ENCODE measurements around the gene CRAT.

The CRAT gene

GRCh38 chr9:129058965-129059795 is 51.4 kb downstream of the CRAT start:
- no peak for DNase-seq

GRCh38 chr9:129054163-129054851 is 56.3 kb downstream of the CRAT start:
- DNase-seq: no peak

GRCh38 chr9:129053020-129053419 is 57.6 kb downstream of the CRAT start:
- no peak for DNase-seq

GRCh38 chr9:129052592-129052991 is 58.0 kb downstream of the CRAT start:
- DNase-seq: no peak

Measured in 8988T (cell line).